HL-60 (cell line): Measurements from ENCODE around the gene DDX39A.

Source experiments
- CTCF ChIP-seq: IDR thresholded peaks from one replicate; pipeline ENCODE4 v1.5.1; 2011; ENCODE audit warnings: low read length, control low read depth, inconsistent platforms; ENCODE audit not compliant: insufficient read depth
- GABPA ChIP-seq: IDR thresholded peaks from 2 replicates; pipeline ENCODE4 v1.6.1; 2012; ENCODE audit warnings: low read depth
- POLR2AphosphoS5 ChIP-seq: IDR thresholded peaks from 2 replicates; pipeline ENCODE4 v1.6.1; 2012; ENCODE audit warnings: low read depth
- SPI1 ChIP-seq: IDR thresholded peaks from 2 replicates; pipeline ENCODE4 v1.6.1; 2012; ENCODE audit warnings: low read depth, mild to moderate bottlenecking, borderline replicate concordance
- TF ChIP-seq, protein P1 (sequence below): IDR thresholded peaks from 2 replicates; pipeline ENCODE4 v1.6.1; 2012; ENCODE audit warnings: low read depth; ENCODE audit not compliant: insufficient replicate concordance

- TF ChIP-seq CTCF (no peak), POLR2AphosphoS5 (no peak), SPI1 (no peak), GABPA (no peak)
- TF ChIP-seq, protein P1, sequence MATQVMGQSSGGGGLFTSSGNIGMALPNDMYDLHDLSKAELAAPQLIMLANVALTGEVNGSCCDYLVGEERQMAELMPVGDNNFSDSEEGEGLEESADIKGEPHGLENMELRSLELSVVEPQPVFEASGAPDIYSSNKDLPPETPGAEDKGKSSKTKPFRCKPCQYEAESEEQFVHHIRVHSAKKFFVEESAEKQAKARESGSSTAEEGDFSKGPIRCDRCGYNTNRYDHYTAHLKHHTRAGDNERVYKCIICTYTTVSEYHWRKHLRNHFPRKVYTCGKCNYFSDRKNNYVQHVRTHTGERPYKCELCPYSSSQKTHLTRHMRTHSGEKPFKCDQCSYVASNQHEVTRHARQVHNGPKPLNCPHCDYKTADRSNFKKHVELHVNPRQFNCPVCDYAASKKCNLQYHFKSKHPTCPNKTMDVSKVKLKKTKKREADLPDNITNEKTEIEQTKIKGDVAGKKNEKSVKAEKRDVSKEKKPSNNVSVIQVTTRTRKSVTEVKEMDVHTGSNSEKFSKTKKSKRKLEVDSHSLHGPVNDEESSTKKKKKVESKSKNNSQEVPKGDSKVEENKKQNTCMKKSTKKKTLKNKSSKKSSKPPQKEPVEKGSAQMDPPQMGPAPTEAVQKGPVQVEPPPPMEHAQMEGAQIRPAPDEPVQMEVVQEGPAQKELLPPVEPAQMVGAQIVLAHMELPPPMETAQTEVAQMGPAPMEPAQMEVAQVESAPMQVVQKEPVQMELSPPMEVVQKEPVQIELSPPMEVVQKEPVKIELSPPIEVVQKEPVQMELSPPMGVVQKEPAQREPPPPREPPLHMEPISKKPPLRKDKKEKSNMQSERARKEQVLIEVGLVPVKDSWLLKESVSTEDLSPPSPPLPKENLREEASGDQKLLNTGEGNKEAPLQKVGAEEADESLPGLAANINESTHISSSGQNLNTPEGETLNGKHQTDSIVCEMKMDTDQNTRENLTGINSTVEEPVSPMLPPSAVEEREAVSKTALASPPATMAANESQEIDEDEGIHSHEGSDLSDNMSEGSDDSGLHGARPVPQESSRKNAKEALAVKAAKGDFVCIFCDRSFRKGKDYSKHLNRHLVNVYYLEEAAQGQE: no peak
These were observed 49.6 kb downstream of the DDX39A start for GRCh38 chr19:14369399-14370168.
